Ovary (tissue), 3 donors: ENCODE measurements around the gene MRRF.

ENCODE experiments used
- EP300 ChIP-seq: sonication (generic); formaldehyde crosslinking; IDR thresholded peaks from one replicate; pipeline ENCODE4 v1.6.1; 2017; ENCODE audit warnings: antibody characterized with exemption
- POLR2A ChIP-seq: fragments of 450-650 bp; IDR thresholded peaks from one replicate; pipeline ENCODE4 v1.6.1; 2017; ENCODE audit warnings: antibody characterized with exemption, mild to moderate bottlenecking, moderate library complexity
- TF ChIP-seq, protein P1 (sequence below), 3 donors: fragments of 450-650 bp in 2 of 3; fragments of 200-600 bp in 1 of 3; IDR thresholded peaks; one replicate each; pipeline versions ENCODE4 v1.5.1 to v1.8.0; 2016 to 2022; ENCODE audit warnings: antibody characterized with exemption in 3 of 3, mild to moderate bottlenecking in 1 of 3
- donor health status: DM: no; HTN: no; CAD: no.

GRCh38 chr9:122346478-122347347 lies 82.0 kb downstream of the MRRF start:
- TF ChIP-seq, protein P1, sequence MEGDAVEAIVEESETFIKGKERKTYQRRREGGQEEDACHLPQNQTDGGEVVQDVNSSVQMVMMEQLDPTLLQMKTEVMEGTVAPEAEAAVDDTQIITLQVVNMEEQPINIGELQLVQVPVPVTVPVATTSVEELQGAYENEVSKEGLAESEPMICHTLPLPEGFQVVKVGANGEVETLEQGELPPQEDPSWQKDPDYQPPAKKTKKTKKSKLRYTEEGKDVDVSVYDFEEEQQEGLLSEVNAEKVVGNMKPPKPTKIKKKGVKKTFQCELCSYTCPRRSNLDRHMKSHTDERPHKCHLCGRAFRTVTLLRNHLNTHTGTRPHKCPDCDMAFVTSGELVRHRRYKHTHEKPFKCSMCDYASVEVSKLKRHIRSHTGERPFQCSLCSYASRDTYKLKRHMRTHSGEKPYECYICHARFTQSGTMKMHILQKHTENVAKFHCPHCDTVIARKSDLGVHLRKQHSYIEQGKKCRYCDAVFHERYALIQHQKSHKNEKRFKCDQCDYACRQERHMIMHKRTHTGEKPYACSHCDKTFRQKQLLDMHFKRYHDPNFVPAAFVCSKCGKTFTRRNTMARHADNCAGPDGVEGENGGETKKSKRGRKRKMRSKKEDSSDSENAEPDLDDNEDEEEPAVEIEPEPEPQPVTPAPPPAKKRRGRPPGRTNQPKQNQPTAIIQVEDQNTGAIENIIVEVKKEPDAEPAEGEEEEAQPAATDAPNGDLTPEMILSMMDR (IDR thresholded peaks at IDR 0.05), result no peak
- TF ChIP-seq POLR2A (no peak), EP300 (no peak)
